GM23338 (cell line): ENCODE data around the gene ITSN2. TPM values are rescaled to one million over a fixed set of nuclear protein-coding genes. Genes with fewer than 3 reads are reported as not detected.

Experiments
- ATAC-seq: fragments of 200-7000 bp; cut with Tn5 transposase; 3 replicates; pipeline ENCODE4 v1.9.1; 2020
- DNase-seq: peaks from one replicate; pipeline ENCODE4 v3.0.0-alpha.2; 2015; ENCODE audit warnings: low spot score
- H2AFZ ChIP-seq: fragments of 200-600 bp; sonication (generic); 2 replicates; pipeline ENCODE4 v1.8.0; 2016; ENCODE audit warnings: antibody characterized with exemption, mild to moderate bottlenecking, moderate library complexity
- H3F3A ChIP-seq: fragments of 200-600 bp; sonication (generic); replicated peaks from 2 replicates; pipeline ENCODE4 v1.8.0; 2017; ENCODE audit warnings: antibody characterized with exemption, mixed run types, low read depth
- H3K27ac ChIP-seq: fragments of 200-600 bp; sonication (generic); 2 replicates; pipeline ENCODE4 v1.6.1; 2016; ENCODE audit warnings: low read depth
- H3K27me3 ChIP-seq: fragments of 200-600 bp; sonication (generic); 2 replicates; pipeline ENCODE4 v1.8.0; 2016; ENCODE audit warnings: mild to moderate bottlenecking, mixed run types, moderate library complexity; ENCODE audit not compliant: insufficient read depth
- H3K36me3 ChIP-seq: fragments of 200-600 bp; sonication (generic); 2 replicates; pipeline ENCODE4 v1.8.0; 2016; ENCODE audit warnings: mild to moderate bottlenecking; ENCODE audit not compliant: insufficient read depth
- H3K4me1 ChIP-seq: fragments of 200-600 bp; sonication (generic); 2 replicates; pipeline ENCODE4 v1.8.0; 2016; ENCODE audit warnings: mild to moderate bottlenecking, moderate library complexity; ENCODE audit not compliant: insufficient read depth
- H3K4me2 ChIP-seq: fragments of 200-600 bp; sonication (generic); 2 replicates; pipeline ENCODE4 v1.7.1; 2017; ENCODE audit warnings: mixed run types
- H3K4me3 ChIP-seq: fragments of 200-600 bp; sonication (generic); 2 replicates; pipeline ENCODE4 v1.6.1; 2016; ENCODE audit warnings: mixed run types
- H3K79me2 ChIP-seq: fragments of 200-600 bp; sonication (generic); replicated peaks from 2 replicates; pipeline ENCODE4 v1.8.0; 2017; ENCODE audit warnings: mild to moderate bottlenecking; ENCODE audit not compliant: insufficient read depth
- H3K9me2 ChIP-seq: fragments of 200-600 bp; sonication (generic); 2 replicates; pipeline ENCODE4 v1.8.0; 2017; ENCODE audit not compliant: insufficient read depth
- H4K20me1 ChIP-seq: fragments of 200-600 bp; sonication (generic); replicated peaks from 2 replicates; pipeline ENCODE4 v1.8.0; 2017; ENCODE audit warnings: mild to moderate bottlenecking; ENCODE audit not compliant: insufficient read depth
- H3K27ac Mint-ChIP-seq: 2 replicates; pipeline ENCODE4 v1.8.0; 2020; ENCODE audit warnings: inconsistent platforms, mild to moderate bottlenecking, moderate library complexity, mixed read lengths
- H3K27me3 Mint-ChIP-seq: 3 replicates; pipeline ENCODE4 v1.8.0; 2022; ENCODE audit warnings: low read depth, mild to moderate bottlenecking, moderate library complexity, mixed read lengths, inconsistent platforms; ENCODE audit not compliant: insufficient read depth, poor library complexity
- H3K36me3 Mint-ChIP-seq: 3 replicates; pipeline ENCODE4 v1.8.0; 2021; ENCODE audit warnings: low read depth, mild to moderate bottlenecking, inconsistent platforms, moderate library complexity, mixed read lengths
- H3K4me1 Mint-ChIP-seq: 3 replicates; pipeline ENCODE4 v1.8.0; 2020; ENCODE audit warnings: mild to moderate bottlenecking, inconsistent platforms, mixed read lengths
- H3K4me3 Mint-ChIP-seq: 3 replicates; pipeline ENCODE4 v1.8.0; 2021; ENCODE audit warnings: moderate library complexity, mild to moderate bottlenecking, inconsistent platforms, mixed read lengths
- H3K9me3 Mint-ChIP-seq: 3 replicates; pipeline ENCODE4 v1.8.0; 2020; ENCODE audit warnings: moderate library complexity, mild to moderate bottlenecking, inconsistent platforms, mixed read lengths
- CREB1 ChIP-seq: fragments of 250-450 bp; sonication (Bioruptor Pico); IDR thresholded peaks from 2 replicates; pipeline ENCODE4 v1.5.0; 2020; ENCODE audit warnings: low read depth, mild to moderate bottlenecking, moderate library complexity
- ETS1 ChIP-seq: IDR thresholded peaks from 2 replicates; pipeline ENCODE4 v1.6.1; 2016; ENCODE audit warnings: antibody characterized with exemption
- EZH2 ChIP-seq: fragments of 200-600 bp; sonication (generic); IDR thresholded peaks from one replicate; pipeline ENCODE4 v1.8.0; 2017; ENCODE audit warnings: antibody characterized with exemption, mild to moderate bottlenecking, low read depth; ENCODE audit not compliant: unreplicated experiment
- POLR2AphosphoS5 ChIP-seq: IDR thresholded peaks from 2 replicates; pipeline ENCODE4 v1.6.1; 2016; ENCODE audit warnings: antibody characterized with exemption, low read depth
- REST ChIP-seq: IDR thresholded peaks from one replicate; pipeline ENCODE4 v1.6.1; 2018; ENCODE audit warnings: antibody characterized with exemption; ENCODE audit not compliant: unreplicated experiment
- STAT1 ChIP-seq: IDR thresholded peaks from one replicate; pipeline ENCODE4 v1.6.1; 2016; ENCODE audit warnings: antibody characterized with exemption; ENCODE audit not compliant: unreplicated experiment
- ZNF462 ChIP-seq: fragments of 250-450 bp; sonication (Bioruptor Pico); IDR thresholded peaks from 2 replicates; pipeline ENCODE4 v1.5.0; 2020; ENCODE audit warnings: mild to moderate bottlenecking, moderate library complexity
- polyA plus RNA-seq: library from polyadenylated mRNA; unstranded; fragments of >200 nt; fragmentation: Nextera tagmentation; extraction: Ambion mirVana; gene quantifications from 2 replicates; pipeline ENCODE4 v1.2.1, GENCODE V29; 2016
- total RNA-seq: library from RNA; depleted of rRNA; stranded (reverse); fragments of >200 nt; shearing (Covaris generic); gene quantifications from 2 replicates; pipeline ENCODE4 v1.2.3, GENCODE V29; 2014

The ITSN2 gene
- total and polyA plus RNA-seq, 2 experiments from 2014 or later, result 17.1 to 17.8 TPM

GRCh38 chr2:24280161-24280560 lies 80.2 kb downstream of the ITSN2 start:
- no peaks in the 10 kb centered on the region; the same call in 1 of the 2 replicates for H3K36me3 ChIP-seq
- peaks cover 7% of the 10 kb centered on the region for H3K4me1 Mint-ChIP-seq
- H2AFZ ChIP-seq, result no peak overlapping the region
- no peaks in the 10 kb centered on the region for H3K9me3 Mint-ChIP-seq
- TF ChIP-seq ETS1 (no peak), EZH2 (no peak), CREB1 (no peak), POLR2AphosphoS5 (no peak), STAT1 (no peak), REST (no peak), ZNF462 (no peak)
- H3K4me2 ChIP-seq, result no peak overlapping the region
- no peak overlapping the region for H3K27ac ChIP-seq
- no peaks in the 10 kb centered on the region for H3K9me2 ChIP-seq
- no peaks in the 10 kb centered on the region for H3K79me2 ChIP-seq
- H3K4me3 Mint-ChIP-seq, result no peak overlapping the region
- H3K4me1 ChIP-seq, result 0 out of 2 replicates have a peak, but pooled peaks cover 4% of the 10 kb centered on the region
- H3F3A ChIP-seq, result no peaks in the 10 kb centered on the region
- no peaks in the 10 kb centered on the region for H3K27me3 Mint-ChIP-seq
- ATAC-seq (no peak), DNase-seq (no peak)
- H3K27ac Mint-ChIP-seq, result no peak overlapping the region
- no peaks in the 10 kb centered on the region for H3K36me3 Mint-ChIP-seq
- no peaks in the 10 kb centered on the region; the same call in 1 of the 2 replicates for H4K20me1 ChIP-seq
- H3K27me3 ChIP-seq, result no peaks in the 10 kb centered on the region
- H3K4me3 ChIP-seq, result no peak overlapping the region
